BLaER1 treated with 17β-estradiol and CSF1 and Interleukin-3, amounts not matched to agents 10 nM and 100 nM (cell line): ENCODE measurements around the gene WDR6.

Experiments used
- H3K27ac ChIP-seq, 11 experiments: shearing (Covaris generic); formaldehyde crosslinking; 2 replicates each; pipeline ENCODE4 v1.8.1; 2022
- H3K27me3 ChIP-seq, 11 experiments: shearing (Covaris generic); formaldehyde crosslinking; 2 replicates each; pipeline ENCODE4 v1.8.1; 2022
- H3K36me3 ChIP-seq, 11 experiments: shearing (Covaris generic); formaldehyde crosslinking; 2 replicates each; pipeline ENCODE4 v1.8.1; 2022
- H3K4me1 ChIP-seq, 10 experiments: shearing (Covaris generic); formaldehyde crosslinking; 2 replicates each; pipeline ENCODE4 v1.8.1; 2022
- H3K4me2 ChIP-seq, 11 experiments: shearing (Covaris generic); formaldehyde crosslinking; 2 replicates each; pipeline ENCODE4 v1.8.1; 2022
- H3K4me3 ChIP-seq, 10 experiments: shearing (Covaris generic); formaldehyde crosslinking; 2 replicates each; pipeline ENCODE4 v1.8.1; 2022
- H3K9ac ChIP-seq, 11 experiments: shearing (Covaris generic); formaldehyde crosslinking; 2 replicates each; pipeline ENCODE4 v1.8.1; 2022
- H3K9me3 ChIP-seq, 11 experiments: shearing (Covaris generic); formaldehyde crosslinking; replicated peaks in 1 of 11; 2 replicates each; pipeline ENCODE4 v1.8.1; 2022
- H4K20me1 ChIP-seq, 11 experiments: shearing (Covaris generic); formaldehyde crosslinking; 2 replicates each; pipeline ENCODE4 v1.8.1; 2022
- Cebpa-rat ChIP-seq, 11 experiments: shearing (Covaris generic); IDR thresholded peaks; 2 replicates each; pipeline ENCODE4 v1.8.1; 2022

The WDR6 gene

GRCh38 chr3:48985831-48986376, 21.3 kb upstream of the WDR6 start:
- H3K27ac ChIP-seq: peak overlapping the region in 2 of 11 experiments; percentile 26 to 54; a peak in 4 of 22 replicates
- H3K27me3 ChIP-seq: peaks cover 0 to 20% (median 11%) of the 10 kb centered on the region in 11 experiments; a peak in 15 of 22 replicates
- peaks cover 20 to 47% (median 30%) of the 10 kb centered on the region in 10 experiments for H3K4me1 ChIP-seq
- no peaks in the 10 kb centered on the region for H3K9me3 ChIP-seq
- H4K20me1 ChIP-seq: peaks cover 0 to 44% (median 19%) of the 10 kb centered on the region in 11 experiments; a peak in 12 of 22 replicates
- no peak for TF ChIP-seq Cebpa-rat (IDR thresholded peaks at IDR 0.05)
- H3K36me3 ChIP-seq: peaks cover 35 to 63% (median 52%) of the 10 kb centered on the region in 11 experiments
- peak overlapping the region in 1 of 11 experiments; percentile 1; a peak in 2 of 22 replicates for H3K9ac ChIP-seq
- H3K4me2 ChIP-seq: no peak overlapping the region
- H3K4me3 ChIP-seq: no peak overlapping the region

DNA sequence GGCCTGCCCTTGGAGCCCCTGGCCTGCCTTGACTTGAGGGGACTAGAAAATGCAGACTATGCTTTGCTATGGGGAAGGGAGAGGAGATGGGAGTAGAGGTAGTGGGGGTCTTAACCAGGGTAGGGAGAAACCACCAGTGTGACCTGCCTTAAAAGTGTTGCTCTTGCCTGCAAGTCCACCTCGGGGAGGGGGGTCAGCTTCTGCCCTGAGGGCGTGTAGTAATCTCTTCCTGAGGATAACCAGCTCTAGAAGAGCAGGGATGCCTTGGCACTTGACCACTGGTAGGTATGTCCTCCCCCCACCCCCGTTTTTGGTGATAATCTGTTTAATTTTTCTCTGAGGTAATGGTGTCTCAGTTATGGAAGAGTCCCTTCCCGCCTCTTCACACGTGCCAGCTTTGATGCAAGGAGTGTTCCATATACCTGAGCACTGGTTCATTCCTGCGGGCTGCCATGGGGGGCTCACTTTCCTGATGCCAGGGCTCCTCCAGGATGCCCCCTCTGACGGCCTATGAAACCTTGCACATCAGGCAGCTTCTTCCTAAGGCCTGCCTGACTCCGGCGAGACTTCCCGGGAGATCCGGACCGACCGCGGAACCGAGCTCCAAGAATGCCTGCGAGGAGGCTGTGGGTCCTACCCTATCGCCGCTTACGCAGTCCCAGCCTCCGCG, 17.9 kb upstream of the WDR6 start:
- peak overlapping the region; percentile 79 to 88 (median 84) for H3K9ac ChIP-seq

GRCh38 chr3:48989796-48990635, 17.2 kb upstream of the WDR6 start, which contains the start of gene P4HTM:
Gene P4HTM, plus strand, starts transcription at chr3:48990241. Its CDS starts 16 bp downstream, at chr3:48990257.
- Histone ChIP-seq H4K20me1 (peaks cover 0 to 21% (median 3%) of the 10 kb centered on the region in 11 experiments; a peak in 6 of 22 replicates), H3K9me3 (no peaks in the 10 kb centered on the region), H3K27me3 (peaks cover 0 to 29% (median 16%) of the 10 kb centered on the region in 11 experiments; a peak in 15 of 22 replicates), H3K4me2 (peak within 1 kb of the TSS; percentile 94 to 100 (median 99)), H3K27ac (peak within 1 kb of the TSS; percentile 69 to 88 (median 83)), H3K4me1 (peaks cover 38 to 62% (median 54%) of the 10 kb centered on the region in 10 experiments), H3K9ac (peak within 1 kb of the TSS; percentile 79 to 88 (median 84)), H3K4me3 (peak within 1 kb of the TSS; percentile 72 to 88 (median 78)), H3K36me3 (peaks cover 0 to 22% (median 13%) of the 10 kb centered on the region in 11 experiments; a peak in 16 of 22 replicates)
- TF ChIP-seq Cebpa-rat (IDR thresholded peaks at IDR 0.05): peak in 1 of 11 experiments; percentile 68; a peak in 2 of 22 replicates

More for the DNA sequence above, 17.9 kb upstream of the WDR6 start:
- Histone ChIP-seq H3K9me3 (no peaks in the 10 kb centered on the region), H3K4me2 (peak overlapping the region; percentile 94 to 100 (median 99)), H4K20me1 (peaks cover 0 to 29% (median 11%) of the 10 kb centered on the region in 11 experiments; a peak in 8 of 22 replicates), H3K27me3 (peaks cover 0 to 29% (median 16%) of the 10 kb centered on the region in 11 experiments; a peak in 15 of 22 replicates), H3K36me3 (peaks cover 4 to 30% (median 19%) of the 10 kb centered on the region in 11 experiments), H3K4me3 (peak overlapping the region; percentile 72 to 88 (median 78)), H3K27ac (peak overlapping the region; percentile 69 to 88 (median 83); a peak in 21 of 22 replicates), H3K4me1 (peaks cover 45 to 67% (median 51%) of the 10 kb centered on the region in 10 experiments)
- no peak; a peak in 1 of 22 replicates for TF ChIP-seq Cebpa-rat (IDR thresholded peaks at IDR 0.05)

DNA sequence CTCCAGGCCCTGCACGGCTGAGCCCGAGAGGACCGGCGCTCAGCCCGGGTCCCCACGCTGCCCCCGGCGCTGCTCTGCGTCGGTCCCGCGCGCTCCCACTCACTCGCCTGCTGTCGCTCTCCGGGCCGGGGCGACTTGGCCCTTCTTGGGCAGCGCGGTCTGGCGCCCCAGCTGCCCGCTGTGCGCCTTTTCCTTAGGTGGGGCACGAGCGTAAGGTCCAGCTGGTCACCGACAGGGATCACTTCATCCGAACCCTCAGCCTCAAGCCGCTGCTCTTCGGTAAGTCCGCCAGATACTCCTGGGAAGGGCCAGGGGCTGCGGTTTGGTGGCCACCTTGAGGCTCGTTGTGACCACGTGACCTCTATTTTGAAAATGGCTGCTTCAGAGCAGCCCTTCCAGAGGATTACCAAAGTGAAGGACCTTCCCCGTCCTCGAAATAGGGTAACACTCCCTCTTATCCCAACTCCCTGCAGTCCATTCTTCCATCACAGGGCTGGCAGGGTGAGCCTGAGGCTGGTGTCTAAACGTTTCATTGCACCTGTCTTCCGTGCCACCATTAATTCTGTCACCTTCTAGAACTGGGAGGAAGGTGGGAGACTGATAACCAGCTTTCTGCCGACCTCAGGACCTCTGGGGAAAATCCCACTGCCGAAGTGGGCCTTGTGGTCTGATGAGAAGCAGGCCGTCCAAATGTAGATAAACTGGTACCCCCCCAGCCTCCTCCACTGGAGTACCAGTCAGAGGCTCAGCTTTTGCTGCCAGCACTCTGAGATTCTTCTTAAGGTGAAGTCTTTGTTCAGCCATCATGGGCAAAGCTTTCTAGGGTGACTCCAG, 16.3 kb upstream of the WDR6 start:
- H3K4me3 ChIP-seq: peak overlapping the region; percentile 72 to 88 (median 78)
- no peaks in the 10 kb centered on the region for H3K9me3 ChIP-seq
- H3K36me3 ChIP-seq: peaks cover 0 to 14% (median 5%) of the 10 kb centered on the region in 11 experiments; a peak in 12 of 22 replicates
- H3K9ac ChIP-seq: peak overlapping the region; percentile 79 to 88 (median 84)
- H3K27ac ChIP-seq: peak overlapping the region; percentile 69 to 88 (median 83); a peak in 21 of 22 replicates
- H3K27me3 ChIP-seq: peaks cover 0 to 29% (median 16%) of the 10 kb centered on the region in 11 experiments; a peak in 15 of 22 replicates
- no peak for TF ChIP-seq Cebpa-rat (IDR thresholded peaks at IDR 0.05)
- H3K4me2 ChIP-seq: peak overlapping the region; percentile 94 to 100 (median 99)
- H3K4me1 ChIP-seq: peaks cover 37 to 61% (median 53%) of the 10 kb centered on the region in 10 experiments
- peaks cover 0 to 15% (median 0%) of the 10 kb centered on the region in 11 experiments; a peak in 2 of 22 replicates for H4K20me1 ChIP-seq

DNA sequence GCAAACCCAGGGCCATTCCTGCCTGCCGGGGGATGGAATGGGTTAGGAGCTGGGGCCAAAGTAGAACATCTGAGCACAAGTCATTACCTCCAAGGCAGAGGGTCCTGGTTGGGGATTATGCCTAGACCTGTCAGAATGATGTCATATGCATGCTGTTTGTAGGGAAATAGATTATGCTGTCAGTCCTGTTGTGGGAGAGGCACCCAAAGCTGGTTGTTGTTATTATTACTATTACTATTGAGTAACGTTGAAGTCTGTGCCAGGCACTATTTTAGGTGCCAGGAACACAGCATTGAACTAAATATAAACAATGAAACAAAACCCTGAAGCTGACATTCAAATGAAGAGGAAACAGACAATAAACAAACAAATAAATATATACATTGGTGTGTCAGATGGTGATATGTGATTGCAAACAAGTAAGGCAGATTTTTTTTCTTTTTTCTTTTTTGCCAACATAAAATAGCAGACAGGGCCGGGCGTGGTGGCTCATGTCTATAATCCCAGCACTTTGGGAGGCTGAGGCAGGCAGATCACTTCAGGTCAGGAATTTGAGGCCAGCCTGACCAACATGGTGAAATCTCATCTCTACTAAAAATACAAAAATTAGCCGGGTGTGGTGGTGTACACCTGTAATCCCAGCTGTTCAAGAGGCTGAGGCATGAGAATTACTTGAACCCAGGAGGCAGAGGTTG, 15.2 kb upstream of the WDR6 start:
- Histone ChIP-seq H4K20me1 (peaks cover 0 to 4% (median 0%) of the 10 kb centered on the region in 11 experiments; a peak in 2 of 22 replicates), H3K9me3 (no peaks in the 10 kb centered on the region), H3K27ac (no peak overlapping the region), H3K27me3 (peaks cover 0 to 29% (median 16%) of the 10 kb centered on the region in 11 experiments; a peak in 15 of 22 replicates), H3K36me3 (peaks cover 0 to 16% (median 2%) of the 10 kb centered on the region in 11 experiments; a peak in 4 of 22 replicates), H3K9ac (peak overlapping the region in 3 of 11 experiments; percentile 83 to 88 (median 85); a peak in 5 of 22 replicates), H3K4me2 (peak overlapping the region; percentile 94 to 100 (median 99)), H3K4me1 (peaks cover 37 to 61% (median 53%) of the 10 kb centered on the region in 10 experiments), H3K4me3 (peak overlapping the region in 3 of 10 experiments; percentile 79 to 85 (median 80); a peak in 1 of 20 replicates)
- TF ChIP-seq Cebpa-rat (IDR thresholded peaks at IDR 0.05): no peak

DNA sequence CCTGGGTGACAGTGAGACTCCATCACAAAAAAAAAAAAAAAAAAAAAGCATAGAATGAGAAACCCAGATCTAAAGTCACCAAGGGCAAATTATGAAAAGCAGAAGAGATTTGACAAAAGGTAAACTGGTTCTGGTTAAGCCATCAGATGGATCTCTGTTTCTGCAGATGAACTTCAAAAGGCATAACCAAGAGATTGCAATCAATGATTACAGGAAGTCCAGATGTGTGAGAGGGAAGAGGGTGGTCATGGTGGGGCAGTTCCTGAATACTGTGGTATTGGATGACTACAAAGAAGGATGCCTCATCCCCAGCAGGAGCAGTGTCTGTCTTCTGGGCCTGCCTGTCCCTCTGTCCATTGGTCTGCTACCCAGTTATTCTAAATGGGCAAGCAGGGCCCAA, 13.4 kb upstream of the WDR6 start:
- Histone ChIP-seq H4K20me1 (peaks cover 0 to 7% (median 0%) of the 10 kb centered on the region in 11 experiments; a peak in 1 of 22 replicates), H3K27me3 (peaks cover 0 to 29% (median 16%) of the 10 kb centered on the region in 11 experiments; a peak in 15 of 22 replicates), H3K36me3 (peaks cover 0 to 20% (median 0%) of the 10 kb centered on the region in 11 experiments; a peak in 4 of 22 replicates), H3K4me1 (peaks cover 33 to 52% (median 47%) of the 10 kb centered on the region in 10 experiments), H3K9me3 (no peaks in the 10 kb centered on the region), H3K27ac (no peak overlapping the region), H3K4me2 (peak overlapping the region; percentile 8 to 63 (median 41); a peak in 20 of 22 replicates), H3K4me3 (no peak overlapping the region), H3K9ac (peak overlapping the region in 1 of 11 experiments; percentile 7; a peak in 1 of 22 replicates)
- no peak for TF ChIP-seq Cebpa-rat (IDR thresholded peaks at IDR 0.05)

DNA sequence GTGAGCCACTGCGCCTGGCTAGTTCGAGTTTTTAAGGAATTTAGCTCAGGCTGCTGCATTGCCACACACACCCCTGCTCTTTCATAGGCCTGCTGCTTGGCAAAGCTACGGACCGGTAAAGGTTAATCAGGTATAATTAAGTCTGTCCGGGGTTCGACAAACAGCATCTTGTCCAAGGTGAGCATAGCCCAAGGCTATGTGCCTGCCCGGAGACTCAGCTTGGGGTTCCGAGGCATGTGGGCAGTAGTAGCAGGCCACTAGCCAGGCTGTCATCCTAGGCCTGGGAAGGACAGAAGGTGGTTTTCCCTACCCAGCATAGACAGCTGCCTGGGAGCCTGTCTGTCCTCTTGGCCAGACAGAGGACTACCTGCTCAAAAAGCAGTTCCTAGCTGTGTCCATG, 10.6 kb upstream of the WDR6 start:
- no peak overlapping the region for H3K27ac ChIP-seq
- peaks cover 0 to 20% (median 0%) of the 10 kb centered on the region in 11 experiments; a peak in 4 of 22 replicates for H3K36me3 ChIP-seq
- no peak for TF ChIP-seq Cebpa-rat (IDR thresholded peaks at IDR 0.05)
- H3K4me3 ChIP-seq: no peak overlapping the region
- peaks cover 13 to 27% (median 23%) of the 10 kb centered on the region in 10 experiments for H3K4me1 ChIP-seq
- peaks cover 0 to 7% (median 0%) of the 10 kb centered on the region in 11 experiments; a peak in 1 of 22 replicates for H4K20me1 ChIP-seq
- no peak overlapping the region for H3K9ac ChIP-seq
- peaks cover 0 to 3% (median 0%) of the 10 kb centered on the region in 11 experiments; a peak in 3 of 22 replicates for H3K27me3 ChIP-seq
- no peak overlapping the region for H3K4me2 ChIP-seq
- no peaks in the 10 kb centered on the region for H3K9me3 ChIP-seq
